ENCODE measurements around the gene PTPN6. TPM values are rescaled to one million over a fixed set of nuclear protein-coding genes. Genes with fewer than 3 reads are reported as not detected.
A peak's percentile ranks its signal among the peaks of the same experiment; 100 is the strongest.

Gene PTPN6
- total and polyA plus RNA-seq, 2 of the 13 experiments (the other 11 are each of a cell fraction or from before 2014, with no cell fraction given) = 10.5 to 10.6 TPM

DNA sequence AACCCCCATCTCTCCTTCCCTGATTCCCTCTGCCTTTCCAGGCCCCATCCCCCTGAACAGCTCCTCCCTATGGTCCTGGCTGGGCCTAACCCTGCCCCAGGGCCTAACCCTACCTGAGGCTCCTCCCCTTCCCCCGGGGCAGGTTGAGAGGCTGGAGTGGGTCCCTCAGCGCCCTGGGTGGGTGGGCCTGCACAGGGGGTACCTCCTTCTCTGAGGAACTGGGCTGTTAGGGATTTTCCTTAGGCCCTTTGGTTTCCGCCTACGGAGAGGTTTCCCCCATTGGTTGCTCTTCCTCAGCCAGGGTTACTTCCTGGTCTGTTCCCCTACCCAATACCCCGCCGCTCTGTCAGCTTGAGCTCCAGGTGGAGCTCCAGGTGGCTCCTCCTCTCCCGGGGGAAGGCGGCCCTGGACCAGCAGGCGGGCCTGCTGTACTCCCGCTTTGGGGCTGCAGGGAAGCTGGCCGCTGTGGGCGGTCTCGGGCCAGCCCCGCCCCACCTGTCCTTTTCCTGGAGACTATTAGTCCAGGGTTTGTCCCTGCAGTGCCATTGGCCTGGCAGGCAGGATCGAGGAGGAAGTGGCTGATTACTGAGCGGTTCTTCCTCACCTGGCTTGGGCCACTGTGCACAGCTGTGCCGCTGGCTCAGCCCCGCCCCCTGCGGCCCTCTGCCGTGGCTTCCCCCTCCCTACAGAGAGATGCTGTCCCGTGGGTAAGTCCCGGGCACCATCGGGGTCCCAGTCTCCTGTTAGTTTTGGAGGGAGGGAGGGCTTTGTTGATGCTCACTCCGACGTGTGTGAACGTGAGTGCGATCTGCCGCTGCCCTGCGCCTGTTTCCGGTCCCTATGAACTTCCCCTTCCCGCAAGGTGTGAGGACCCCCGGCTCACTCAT lies 4.9 kb upstream of the PTPN6 start (continued):
- TF ChIP-seq, protein P1, sequence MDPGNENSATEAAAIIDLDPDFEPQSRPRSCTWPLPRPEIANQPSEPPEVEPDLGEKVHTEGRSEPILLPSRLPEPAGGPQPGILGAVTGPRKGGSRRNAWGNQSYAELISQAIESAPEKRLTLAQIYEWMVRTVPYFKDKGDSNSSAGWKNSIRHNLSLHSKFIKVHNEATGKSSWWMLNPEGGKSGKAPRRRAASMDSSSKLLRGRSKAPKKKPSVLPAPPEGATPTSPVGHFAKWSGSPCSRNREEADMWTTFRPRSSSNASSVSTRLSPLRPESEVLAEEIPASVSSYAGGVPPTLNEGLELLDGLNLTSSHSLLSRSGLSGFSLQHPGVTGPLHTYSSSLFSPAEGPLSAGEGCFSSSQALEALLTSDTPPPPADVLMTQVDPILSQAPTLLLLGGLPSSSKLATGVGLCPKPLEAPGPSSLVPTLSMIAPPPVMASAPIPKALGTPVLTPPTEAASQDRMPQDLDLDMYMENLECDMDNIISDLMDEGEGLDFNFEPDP (CRISPR knock-in tag; conservative IDR thresholded peaks at IDR 0.05) = no peak
- TF ChIP-seq ZNF703 (CRISPR knock-in tag; IDR thresholded peaks at IDR 0.05; ENCODE audit: borderline replicate concordance) (no peak), NR2F6 (IDR thresholded peaks at IDR 0.05) (peak; percentile 9; the same call in 1 of the 2 replicates), NR2F6 (CRISPR knock-in tag; IDR thresholded peaks at IDR 0.05) (no peak; the same call in 1 of the 2 replicates), FOXK1 (CRISPR knock-in tag; IDR thresholded peaks at IDR 0.05; ENCODE audit: borderline replicate concordance, low read depth) (0 out of 2 replicates have a peak, but pooled peaks have one; percentile 34), ZNF841 (CRISPR knock-in tag; IDR thresholded peaks at IDR 0.05; ENCODE audit: borderline replicate concordance) (no peak), SP4 (CRISPR knock-in tag; IDR thresholded peaks at IDR 0.05) (peak; percentile 68; the same call in 1 of the 2 replicates), ZMAT3 (CRISPR knock-in tag; conservative IDR thresholded peaks at IDR 0.05) (no peak), CENPX (CRISPR knock-in tag; IDR thresholded peaks at IDR 0.05) (no peak), MTA1 (CRISPR knock-in tag; IDR thresholded peaks at IDR 0.05; ENCODE audit: borderline replicate concordance) (0 out of 2 replicates have a peak, but pooled peaks have one; percentile 12), CREM (IDR thresholded peaks at IDR 0.05) (0 out of 2 replicates have a peak, but pooled peaks have one; percentile 38), CREM (CRISPR knock-in tag; IDR thresholded peaks at IDR 0.05) (no peak), TGIF2 (CRISPR knock-in tag; IDR thresholded peaks at IDR 0.05) (peak; percentile 78; the same call in 1 of the 2 replicates), ZBTB8A (CRISPR knock-in tag; IDR thresholded peaks at IDR 0.05; ENCODE audit: borderline replicate concordance, low read depth) (no peak), YEATS2 (CRISPR knock-in tag; IDR thresholded peaks at IDR 0.05; ENCODE audit: borderline replicate concordance) (peak; percentile 31; the same call in 1 of the 2 replicates), ZNF224 (CRISPR knock-in tag; IDR thresholded peaks at IDR 0.05) (peak; percentile 77; the same call in 1 of the 2 replicates), TEAD3 (CRISPR knock-in tag; optimal IDR thresholded peaks at IDR 0.05; ENCODE audit: borderline replicate concordance) (peak; percentile 56), ZNF225 (CRISPR knock-in tag; IDR thresholded peaks at IDR 0.05) (0 out of 2 replicates have a peak, but pooled peaks have one; percentile 51), FOXC1 (CRISPR knock-in tag; IDR thresholded peaks at IDR 0.05; ENCODE audit: borderline replicate concordance) (peak; percentile 84), GATAD1 (CRISPR knock-in tag; IDR thresholded peaks at IDR 0.05) (peak; percentile 49; the same call in 1 of the 2 replicates), SALL2 (CRISPR knock-in tag; IDR thresholded peaks at IDR 0.05) (peak; percentile 76; the same call in 1 of the 2 replicates), SP2 (CRISPR knock-in tag; IDR thresholded peaks at IDR 0.05) (peak; percentile 69), HDAC2 (CRISPR knock-in tag; IDR thresholded peaks at IDR 0.05) (peak; percentile 48), FOXO1 (CRISPR knock-in tag; IDR thresholded peaks at IDR 0.05) (peak; percentile 49; the same call in 1 of the 2 replicates), SAP130 (CRISPR knock-in tag; IDR thresholded peaks at IDR 0.05; ENCODE audit: low read depth) (peak; percentile 93), GATA4 (IDR thresholded peaks at IDR 0.05; ENCODE audit: borderline replicate concordance, low read depth) (peak; percentile 37; the same call in 1 of the 2 replicates)
- TF ChIP-seq, protein P2, sequence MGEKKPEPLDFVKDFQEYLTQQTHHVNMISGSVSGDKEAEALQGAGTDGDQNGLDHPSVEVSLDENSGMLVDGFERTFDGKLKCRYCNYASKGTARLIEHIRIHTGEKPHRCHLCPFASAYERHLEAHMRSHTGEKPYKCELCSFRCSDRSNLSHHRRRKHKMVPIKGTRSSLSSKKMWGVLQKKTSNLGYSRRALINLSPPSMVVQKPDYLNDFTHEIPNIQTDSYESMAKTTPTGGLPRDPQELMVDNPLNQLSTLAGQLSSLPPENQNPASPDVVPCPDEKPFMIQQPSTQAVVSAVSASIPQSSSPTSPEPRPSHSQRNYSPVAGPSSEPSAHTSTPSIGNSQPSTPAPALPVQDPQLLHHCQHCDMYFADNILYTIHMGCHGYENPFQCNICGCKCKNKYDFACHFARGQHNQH (CRISPR knock-in tag; IDR thresholded peaks at IDR 0.05) = peak; percentile 77; the same call in 1 of the 2 replicates
